Caco-2 (cell line): ENCODE measurements around the gene FRMD4A. TPM values are rescaled to one million over a fixed set of nuclear protein-coding genes. Genes with fewer than 3 reads are reported as not detected.

ENCODE experiments used
- BruUV-seq: library from RNA; stranded (reverse); fragments of 400-500 nt; replicated peaks from 2 replicates; lab custom pipeline; 2021; lab: Mats Ljungman, UMichigan
- CTCF ChIA-PET: fragments of 300-600 bp; sonication (Branson Sonifier 250); formaldehyde crosslinking; loops from one replicate; lab custom pipeline; 2022; ENCODE audit warnings: antibody characterized with exemption; lab: Charles Lee
- POLR2A ChIA-PET: fragments of 300-600 bp; sonication (Branson Sonifier 250); formaldehyde crosslinking; loops from one replicate; lab custom pipeline; 2022; ENCODE audit warnings: antibody characterized with exemption; lab: Charles Lee
- DNase-seq, 2 experiments: peaks; one replicate each; pipeline versions ENCODE4 v3.0.0 to v3.0.0-alpha.2; 2020 to 2022
- H3K27me3 ChIP-seq: replicated peaks from 2 replicates; pipeline ENCODE4 v1.6.0; 2011; ENCODE audit warnings: low read length; ENCODE audit not compliant: control insufficient read depth, insufficient read depth
- H3K36me3 ChIP-seq: 2 replicates; pipeline ENCODE4 v1.5.1; 2011; ENCODE audit warnings: low read length; ENCODE audit not compliant: control insufficient read depth, insufficient read depth
- H3K4me1 ChIP-seq: fragments of 250-450 bp; sonication (Bioruptor Pico); 2 replicates; pipeline ENCODE4 v1.5.1; 2020; ENCODE audit warnings: mild to moderate bottlenecking
- H3K4me3 ChIP-seq: 2 replicates; pipeline ENCODE4 v1.5.1; 2011; ENCODE audit warnings: low read depth, mild to moderate bottlenecking, control low read depth, low read length
- H3K9me3 ChIP-seq: fragments of 250-450 bp; sonication (Bioruptor Pico); 2 replicates; pipeline ENCODE4 v1.5.1; 2020; ENCODE audit warnings: mild to moderate bottlenecking, moderate library complexity
- H3K27ac Mint-ChIP-seq: one replicate; pipeline ENCODE4 v1.8.0; 2022; ENCODE audit warnings: mixed read lengths; ENCODE audit not compliant: unreplicated experiment
- H3K27me3 Mint-ChIP-seq: one replicate; pipeline ENCODE4 v1.8.0; 2022; ENCODE audit warnings: mixed read lengths; ENCODE audit not compliant: insufficient read depth, unreplicated experiment
- H3K36me3 Mint-ChIP-seq: one replicate; pipeline ENCODE4 v1.8.0; 2022; ENCODE audit warnings: mild to moderate bottlenecking, mixed read lengths; ENCODE audit not compliant: insufficient read depth, unreplicated experiment
- H3K4me1 Mint-ChIP-seq: one replicate; pipeline ENCODE4 v1.8.0; 2022; ENCODE audit warnings: low read depth, mixed read lengths; ENCODE audit not compliant: unreplicated experiment
- H3K4me3 Mint-ChIP-seq: one replicate; pipeline ENCODE4 v1.8.0; 2022; ENCODE audit warnings: mild to moderate bottlenecking, moderate library complexity, mixed read lengths; ENCODE audit not compliant: unreplicated experiment
- H3K9me3 Mint-ChIP-seq: one replicate; pipeline ENCODE4 v1.8.0; 2022; ENCODE audit warnings: mixed read lengths; ENCODE audit not compliant: unreplicated experiment
- intact Hi-C: fragments of 100-400 bp; cut with micrococcal nuclease; formaldehyde crosslinking; loops from one replicate; pipeline ENCODE4 v1.10.0; 2022; ENCODE audit not compliant: unreplicated experiment
- total RNA-seq: library from RNA; stranded (reverse); gene quantifications from 2 replicates; pipeline ENCODE4 v1.2.3, GENCODE V29; 2022
- TF ChIP-seq, protein P1 (sequence below), 2 experiments: fragments of 200-600 bp in 1 of 2; IDR thresholded peaks; 1 replicate in 1 of 2; 2 replicates in 1 of 2; pipeline versions ENCODE4 v1.5.1 to v1.8.0; 2011 to 2022; ENCODE audit warnings: antibody characterized with exemption in 1 of 2, control low read depth in 1 of 2, inconsistent platforms in 1 of 2, low read depth in 1 of 2, low read length in 1 of 2, mild to moderate bottlenecking in 1 of 2, moderate library complexity in 1 of 2; ENCODE audit not compliant: insufficient read depth in 1 of 2, severe bottlenecking in 1 of 2, unreplicated experiment in 1 of 2

The FRMD4A gene
- total RNA-seq, 1 experiment from 2014 or later: 52.1 TPM

- ChIA-PET CTCF (no interaction called here), POLR2A (no interaction called here)
- Mint-ChIP-seq H3K4me3 (no peak overlapping the region), H3K36me3 (no peaks in the 10 kb centered on the region), H3K27me3 (no peaks in the 10 kb centered on the region), H3K9me3 (no peaks in the 10 kb centered on the region), H3K27ac (no peak overlapping the region), H3K4me1 (no peaks in the 10 kb centered on the region)
- no peak for DNase-seq
- Histone ChIP-seq H3K4me3 (no peak overlapping the region), H3K4me1 (0 out of 2 replicates have a peak, but pooled peaks cover 6% of the 10 kb centered on the region), H3K9me3 (no peaks in the 10 kb centered on the region), H3K27me3 (no peaks in the 10 kb centered on the region), H3K36me3 (no peaks in the 10 kb centered on the region)
- no TSS peak for BruUV-seq
- intact Hi-C loops: no loop called here
- TF ChIP-seq, protein P1, sequence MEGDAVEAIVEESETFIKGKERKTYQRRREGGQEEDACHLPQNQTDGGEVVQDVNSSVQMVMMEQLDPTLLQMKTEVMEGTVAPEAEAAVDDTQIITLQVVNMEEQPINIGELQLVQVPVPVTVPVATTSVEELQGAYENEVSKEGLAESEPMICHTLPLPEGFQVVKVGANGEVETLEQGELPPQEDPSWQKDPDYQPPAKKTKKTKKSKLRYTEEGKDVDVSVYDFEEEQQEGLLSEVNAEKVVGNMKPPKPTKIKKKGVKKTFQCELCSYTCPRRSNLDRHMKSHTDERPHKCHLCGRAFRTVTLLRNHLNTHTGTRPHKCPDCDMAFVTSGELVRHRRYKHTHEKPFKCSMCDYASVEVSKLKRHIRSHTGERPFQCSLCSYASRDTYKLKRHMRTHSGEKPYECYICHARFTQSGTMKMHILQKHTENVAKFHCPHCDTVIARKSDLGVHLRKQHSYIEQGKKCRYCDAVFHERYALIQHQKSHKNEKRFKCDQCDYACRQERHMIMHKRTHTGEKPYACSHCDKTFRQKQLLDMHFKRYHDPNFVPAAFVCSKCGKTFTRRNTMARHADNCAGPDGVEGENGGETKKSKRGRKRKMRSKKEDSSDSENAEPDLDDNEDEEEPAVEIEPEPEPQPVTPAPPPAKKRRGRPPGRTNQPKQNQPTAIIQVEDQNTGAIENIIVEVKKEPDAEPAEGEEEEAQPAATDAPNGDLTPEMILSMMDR (IDR thresholded peaks at IDR 0.05; ENCODE audit: insufficient read depth in 1 of 2, low read depth in 1 of 2, low read length in 1 of 2, severe bottlenecking in 1 of 2, unreplicated experiment in 1 of 2): no peak
Measured at GRCh38 chr10:14350006-14350405, 19.3 kb upstream of the FRMD4A start.

- no peaks in the 10 kb centered on the region for H3K27me3 ChIP-seq
- 0 out of 2 replicates have a peak, but pooled peaks cover 6% of the 10 kb centered on the region for H3K4me1 ChIP-seq
- Mint-ChIP-seq H3K27ac (no peak overlapping the region), H3K27me3 (no peaks in the 10 kb centered on the region), H3K9me3 (no peaks in the 10 kb centered on the region), H3K4me1 (no peaks in the 10 kb centered on the region), H3K36me3 (no peaks in the 10 kb centered on the region), H3K4me3 (no peak overlapping the region)
- TF ChIP-seq, protein P1 (IDR thresholded peaks at IDR 0.05; ENCODE audit: insufficient read depth in 1 of 2, low read depth in 1 of 2, low read length in 1 of 2, severe bottlenecking in 1 of 2, unreplicated experiment in 1 of 2): no peak
- H3K9me3 ChIP-seq: no peaks in the 10 kb centered on the region
- no TSS peak for BruUV-seq
- POLR2A ChIA-PET: no interaction called here
- intact Hi-C loops: no loop called here
- CTCF ChIA-PET: no interaction called here
- H3K36me3 ChIP-seq: no peaks in the 10 kb centered on the region
- H3K4me3 ChIP-seq: no peak overlapping the region
- no peak for DNase-seq
Measured at GRCh38 chr10:14349081-14349480, 18.4 kb upstream of the FRMD4A start.

DNA sequence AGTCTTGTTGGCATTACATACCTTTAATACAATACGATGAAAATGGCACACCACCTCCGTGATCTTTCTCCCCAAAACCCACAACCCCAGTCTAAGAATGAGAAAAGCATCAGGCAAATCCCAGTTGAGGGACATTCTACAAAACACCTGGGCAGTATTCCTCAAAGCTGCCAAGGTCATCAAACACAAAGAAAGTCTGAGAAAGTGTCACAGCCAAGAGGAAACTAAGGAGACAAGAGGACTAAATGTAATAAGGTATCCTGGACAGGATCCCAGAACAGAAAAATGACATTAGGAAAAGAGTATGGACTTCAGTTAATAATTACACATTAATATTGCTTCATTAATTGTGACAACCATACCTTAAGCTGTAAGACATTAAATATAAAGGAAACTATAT lies 14.5 kb upstream of the FRMD4A start:
- no TSS peak for BruUV-seq
- no peaks in the 10 kb centered on the region for H3K9me3 ChIP-seq

More for the DNA sequence above, 14.5 kb upstream of the FRMD4A start:
- H3K4me1 Mint-ChIP-seq: peaks cover 8% of the 10 kb centered on the region
- intact Hi-C loops: no loop called here
- Histone ChIP-seq H3K4me3 (no peak overlapping the region), H3K27me3 (no peaks in the 10 kb centered on the region), H3K4me1 (no peaks in the 10 kb centered on the region), H3K36me3 (no peaks in the 10 kb centered on the region)
- H3K27ac Mint-ChIP-seq: no peak overlapping the region
- no peak overlapping the region for H3K4me3 Mint-ChIP-seq
- H3K27me3 Mint-ChIP-seq: peaks cover 11% of the 10 kb centered on the region
- H3K9me3 Mint-ChIP-seq: no peaks in the 10 kb centered on the region
- H3K36me3 Mint-ChIP-seq: no peaks in the 10 kb centered on the region
- POLR2A ChIA-PET: no interaction called here
- DNase-seq: no peak
- CTCF ChIA-PET: interaction anchor here (1.5 kb wide), 1 partner anchor 159 kb away, joined by 3 read pairs; no protein-coding TSS in a partner anchor
- TF ChIP-seq, protein P1 (IDR thresholded peaks at IDR 0.05; ENCODE audit: insufficient read depth in 1 of 2, low read depth in 1 of 2, low read length in 1 of 2, severe bottlenecking in 1 of 2, unreplicated experiment in 1 of 2): no peak
